Urothelium cell line (cell line): ENCODE measurements around the gene PPP2R2C.

ENCODE experiments used
- DNase-seq: peaks from one replicate; pipeline ENCODE4 v3.0.0; 2011; ENCODE audit warnings: low spot score, mixed read lengths
- FAIRE-seq: peaks from 2 replicates; lab custom pipeline; 2011; peaks lifted over from hg19 to GRCh38; lab: Jason Lieb, UNC

The PPP2R2C gene

GRCh38 chr4:6449746-6450369 lies 22.6 kb downstream of the PPP2R2C start:
- FAIRE-seq (no peak), DNase-seq (no peak)

GRCh38 chr4:6449335-6449734 lies 23.1 kb downstream of the PPP2R2C start:
- DNase-seq (no peak), FAIRE-seq (no peak)

- DNase-seq (no peak), FAIRE-seq (no peak)
Observed at GRCh38 chr4:6448476-6449170, 23.8 kb downstream of the PPP2R2C start.

GRCh38 chr4:6447672-6448171 lies 24.7 kb downstream of the PPP2R2C start:
- FAIRE-seq (no peak), DNase-seq (no peak)

- FAIRE-seq (no peak), DNase-seq (no peak)
Observed at GRCh38 chr4:6446538-6447451, 25.6 kb downstream of the PPP2R2C start.

- no peak for FAIRE-seq
- DNase-seq = no peak
Observed at GRCh38 chr4:6446130-6446482, 26.3 kb downstream of the PPP2R2C start.

- no peak for DNase-seq
- FAIRE-seq = no peak
Observed at GRCh38 chr4:6445403-6446129, 26.8 kb downstream of the PPP2R2C start.

- no peak for DNase-seq
- FAIRE-seq = no peak
Observed at GRCh38 chr4:6444582-6444981, 27.8 kb downstream of the PPP2R2C start.

- FAIRE-seq (no peak), DNase-seq (no peak)
Observed at GRCh38 chr4:6443035-6444023, 29.1 kb downstream of the PPP2R2C start.

- FAIRE-seq (no peak), DNase-seq (no peak)
Observed at GRCh38 chr4:6442555-6442954, 29.9 kb downstream of the PPP2R2C start.

GRCh38 chr4:6441758-6442157 lies 30.7 kb downstream of the PPP2R2C start:
- FAIRE-seq (no peak), DNase-seq (no peak)

GRCh38 chr4:6441202-6441582 lies 31.2 kb downstream of the PPP2R2C start:
- DNase-seq (no peak), FAIRE-seq (no peak)

GRCh38 chr4:6440506-6441201 lies 31.8 kb downstream of the PPP2R2C start:
- no peak for FAIRE-seq
- no peak for DNase-seq

GRCh38 chr4:6439120-6439762 lies 33.2 kb downstream of the PPP2R2C start:
- no peak for DNase-seq
- no peak for FAIRE-seq

GRCh38 chr4:6437826-6438238 lies 34.6 kb downstream of the PPP2R2C start:
- no peak for FAIRE-seq

GRCh38 chr4:6435010-6435409 lies 37.4 kb downstream of the PPP2R2C start:
- no peak for FAIRE-seq
- DNase-seq = no peak

More at GRCh38 chr4:6437826-6438238, 34.6 kb downstream of the PPP2R2C start:
- DNase-seq = no peak

- FAIRE-seq = no peak
- DNase-seq = no peak
Observed at GRCh38 chr4:6430927-6431326, 41.5 kb downstream of the PPP2R2C start.

GRCh38 chr4:6427439-6428090 lies 44.8 kb downstream of the PPP2R2C start:
- FAIRE-seq (no peak), DNase-seq (no peak)
